Fibroblast of skin of abdomen (primary cell): ENCODE results near the gene MAD2L2.
A peak's percentile ranks its signal among the peaks of the same experiment; 100 is the strongest.

Experiments used
- DNase-seq: peaks from one replicate; pipeline ENCODE4 v3.0.0-alpha.2; 2013

Gene MAD2L2

GRCh38 chr1:11704691-11705475 is 23.9 kb upstream of the MAD2L2 start:
- no peak for DNase-seq

DNA sequence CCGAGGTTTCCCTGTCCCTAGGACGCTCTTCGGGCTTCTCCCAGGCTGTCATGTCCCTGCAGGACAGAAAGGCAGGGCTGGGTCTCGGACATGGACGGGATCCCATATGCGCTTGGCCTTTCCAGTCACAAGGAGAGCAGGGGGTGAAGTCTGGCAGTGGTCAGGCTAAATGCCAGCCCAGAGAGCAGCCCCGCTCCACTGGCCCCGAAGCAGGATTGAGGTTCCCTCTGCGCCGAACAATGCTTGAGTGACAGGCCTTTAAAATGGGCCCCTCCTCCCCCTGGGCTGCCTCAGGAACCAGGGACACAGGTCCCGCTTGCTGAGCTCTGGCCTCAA is 23.2 kb upstream of the MAD2L2 start:
- no peak for DNase-seq

- DNase-seq = no peak
Observed at GRCh38 chr1:11703357-11704193, 22.6 kb upstream of the MAD2L2 start.

- DNase-seq = no peak
Observed at GRCh38 chr1:11701981-11702803, 21.2 kb upstream of the MAD2L2 start.

DNA sequence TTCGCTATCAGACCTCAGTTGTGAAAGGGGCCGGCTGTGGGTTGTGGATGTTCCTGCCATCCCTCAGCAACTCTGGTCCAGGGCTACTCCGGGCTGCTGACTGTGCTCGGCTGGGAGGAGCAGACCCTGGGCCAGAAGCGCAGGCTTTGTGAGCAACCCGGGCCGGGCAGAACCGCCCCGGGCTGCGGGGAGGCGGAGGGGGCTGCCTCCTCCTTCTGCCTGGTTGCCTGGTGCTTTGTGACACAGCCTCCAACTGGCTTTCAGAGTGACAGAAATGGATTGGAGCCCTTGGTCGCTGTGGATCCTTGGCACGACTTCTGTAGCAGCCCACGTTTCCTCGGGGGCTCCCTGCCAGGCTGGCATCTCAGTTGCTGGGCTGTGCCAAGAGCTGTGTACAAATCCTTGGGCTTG is 20.6 kb upstream of the MAD2L2 start:
- DNase-seq = no peak

DNA sequence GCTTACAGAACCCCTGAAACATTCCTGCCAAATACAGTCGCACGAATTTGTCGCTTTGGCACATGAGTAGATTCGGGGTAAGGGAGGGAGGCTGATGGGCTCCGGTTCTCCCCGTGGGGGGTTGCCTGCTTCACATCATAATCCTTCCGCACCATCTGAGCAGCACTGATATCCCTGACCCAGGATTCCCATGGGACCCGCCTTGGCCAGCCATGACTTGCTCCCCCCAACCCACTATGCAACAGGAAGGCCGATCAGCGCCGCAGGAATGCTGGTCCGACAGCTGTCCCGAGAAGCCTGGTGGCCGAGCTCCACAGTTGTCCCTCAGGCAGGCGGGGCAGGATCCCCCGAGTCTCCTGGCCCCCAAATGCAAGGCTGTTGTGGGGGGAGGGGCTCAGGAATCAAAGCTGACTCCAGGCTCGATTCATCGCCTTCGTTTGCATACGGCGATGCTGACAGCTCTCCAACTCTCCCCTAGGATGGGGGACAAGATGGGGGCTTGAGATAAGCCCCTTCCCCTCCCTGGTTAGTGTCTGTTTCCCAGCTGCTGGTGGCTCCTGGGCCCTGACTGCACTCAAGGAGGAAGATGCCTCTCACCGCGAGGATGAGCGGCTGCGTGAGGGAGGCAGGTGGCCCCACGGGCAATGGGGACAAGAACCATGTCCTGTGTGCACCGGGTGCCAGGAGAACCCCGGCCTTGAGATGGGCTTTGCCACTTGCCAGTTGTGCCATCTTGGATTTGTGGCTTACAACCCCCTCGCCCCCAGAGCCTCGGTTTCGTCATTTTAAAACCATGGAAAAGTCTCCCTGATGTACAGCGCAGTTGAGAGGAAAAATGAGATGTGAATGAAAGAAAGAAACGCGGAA is 19.9 kb upstream of the MAD2L2 start:
- no peak for DNase-seq

DNA sequence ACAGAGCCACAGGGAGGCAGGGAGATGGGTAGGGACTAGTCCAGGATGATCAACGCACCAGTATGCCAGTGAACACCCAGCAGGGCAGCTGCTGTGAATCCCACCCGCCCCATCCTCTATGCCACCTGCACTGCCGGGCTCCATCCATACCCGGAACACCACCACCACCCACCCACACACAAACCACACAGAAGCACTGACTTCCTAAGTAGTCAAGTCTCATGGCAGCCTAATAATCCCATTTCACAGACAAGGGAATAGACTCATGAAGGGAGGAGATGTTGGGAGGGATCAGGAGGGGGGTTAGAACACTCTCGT is 16.9 kb upstream of the MAD2L2 start:
- no peak for DNase-seq

GRCh38 chr1:11697188-11697892 is 16.4 kb upstream of the MAD2L2 start:
- DNase-seq = no peak

GRCh38 chr1:11695861-11696260 is 14.9 kb upstream of the MAD2L2 start:
- no peak for DNase-seq

GRCh38 chr1:11693917-11694316 is 13.0 kb upstream of the MAD2L2 start:
- no peak for DNase-seq

GRCh38 chr1:11693024-11693590 is 12.2 kb upstream of the MAD2L2 start:
- peak; percentile 72 for DNase-seq

GRCh38 chr1:11691928-11692711 is 11.2 kb upstream of the MAD2L2 start:
- DNase-seq = no peak

- no peak for DNase-seq
Observed at GRCh38 chr1:11691302-11691914, 10.5 kb upstream of the MAD2L2 start, which contains the start of gene DRAXIN. Gene DRAXIN (plus strand): TSS chr1:11691710. CDS start chr1:11706259, 14,549 bp downstream.

- DNase-seq = no peak
Observed at GRCh38 chr1:11690397-11691301, 9.7 kb upstream of the MAD2L2 start.

DNA sequence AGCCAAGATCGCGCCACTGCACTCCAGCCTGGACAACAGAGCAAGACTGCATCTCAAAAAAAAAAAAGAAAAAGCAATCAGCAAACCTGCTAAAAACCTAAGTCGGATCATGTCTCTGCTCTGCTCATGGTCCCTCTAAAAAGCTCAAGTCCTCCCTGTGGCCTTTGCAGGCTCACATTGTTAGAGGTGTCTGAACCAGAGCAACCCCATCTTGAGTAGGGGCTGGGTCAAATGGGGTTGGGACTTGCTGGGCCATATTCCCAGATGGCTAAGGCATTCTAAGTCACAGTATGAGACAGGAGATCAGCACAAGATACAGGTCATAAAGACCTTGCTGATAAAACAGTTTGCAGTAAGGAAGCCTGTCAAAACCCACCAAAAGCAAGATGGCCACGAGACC is 7.6 kb upstream of the MAD2L2 start:
- no peak for DNase-seq

DNA sequence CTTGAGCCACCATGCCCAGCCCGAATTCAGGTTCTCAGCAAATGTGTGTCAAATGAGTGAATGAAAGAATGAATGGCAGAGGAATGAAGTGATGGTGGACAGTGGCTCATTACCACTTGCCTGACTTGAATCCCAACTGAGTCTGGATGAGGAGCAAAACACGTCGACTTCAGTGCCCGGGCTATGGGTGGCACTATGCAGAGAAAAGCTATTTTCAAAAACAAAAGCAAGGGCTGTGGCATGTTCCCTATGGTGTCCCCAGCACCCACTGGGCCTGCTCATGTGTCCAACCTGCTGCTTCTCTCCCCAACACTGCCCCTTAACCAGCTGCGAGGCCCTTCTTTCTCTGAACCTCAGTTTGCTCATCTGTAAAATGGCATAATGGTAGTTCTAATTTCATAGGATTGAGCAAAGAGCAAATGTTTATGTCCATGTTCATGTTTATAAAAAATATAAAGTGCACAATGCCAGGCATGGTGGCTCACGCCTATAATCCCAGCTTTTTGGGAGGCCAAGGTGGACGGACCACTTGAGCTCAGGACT is 4.3 kb upstream of the MAD2L2 start:
- no peak for DNase-seq

- peak; percentile 52 for DNase-seq
Observed at GRCh38 chr1:11684070-11684469, 3.1 kb upstream of the MAD2L2 start.

GRCh38 chr1:11682799-11683198 is 1.9 kb upstream of the MAD2L2 start:
- no peak for DNase-seq
